Measurements from ENCODE around the gene LCN9.

Gene LCN9

GRCh38 chr9:135649508-135649907 lies 13.6 kb upstream of the LCN9 start:
- no peak for DNase-seq (ENCODE audit: extremely low read depth, insufficient read length)
- Histone ChIP-seq H3K27me3 (replicated peaks; ENCODE audit: control insufficient read depth, insufficient read depth, low read length) (no peaks in the 10 kb centered on the region), H3K36me3 (ENCODE audit: control insufficient read depth, insufficient read depth, low read length) (no peaks in the 10 kb centered on the region), H3K4me3 (replicated peaks; ENCODE audit: low read depth, low read length) (no peak overlapping the region)
- TF ChIP-seq CTCF (IDR thresholded peaks at IDR 0.05; ENCODE audit: insufficient read depth, low read length, poor library complexity, severe bottlenecking): no peak

- DNase-seq (ENCODE audit: extremely low read depth, insufficient read length): no peak
- no peak for TF ChIP-seq CTCF (IDR thresholded peaks at IDR 0.05; ENCODE audit: insufficient read depth, low read length, poor library complexity, severe bottlenecking)
- Histone ChIP-seq H3K4me3 (replicated peaks; ENCODE audit: low read depth, low read length) (no peak overlapping the region), H3K36me3 (ENCODE audit: control insufficient read depth, insufficient read depth, low read length) (no peaks in the 10 kb centered on the region), H3K27me3 (replicated peaks; ENCODE audit: control insufficient read depth, insufficient read depth, low read length) (no peaks in the 10 kb centered on the region)
These were observed 12.7 kb upstream of the LCN9 start for GRCh38 chr9:135650408-135650807.

- Histone ChIP-seq H3K27me3 (replicated peaks; ENCODE audit: control insufficient read depth, insufficient read depth, low read length) (no peaks in the 10 kb centered on the region), H3K4me3 (replicated peaks; ENCODE audit: low read depth, low read length) (no peak overlapping the region), H3K36me3 (ENCODE audit: control insufficient read depth, insufficient read depth, low read length) (no peaks in the 10 kb centered on the region)
- no peak for TF ChIP-seq CTCF (IDR thresholded peaks at IDR 0.05; ENCODE audit: insufficient read depth, low read length, poor library complexity, severe bottlenecking)
- no peak for DNase-seq (ENCODE audit: extremely low read depth, insufficient read length)
These were observed 7.8 kb upstream of the LCN9 start for GRCh38 chr9:135655317-135655716.

GRCh38 chr9:135657416-135657815 lies 5.7 kb upstream of the LCN9 start:
- no peak overlapping the region for H3K4me3 ChIP-seq (replicated peaks; ENCODE audit: low read depth, low read length)
- H3K27me3 ChIP-seq (replicated peaks; ENCODE audit: control insufficient read depth, insufficient read depth, low read length): no peaks in the 10 kb centered on the region
- TF ChIP-seq CTCF (IDR thresholded peaks at IDR 0.05; ENCODE audit: insufficient read depth, low read length, poor library complexity, severe bottlenecking): no peak
- no peaks in the 10 kb centered on the region for H3K36me3 ChIP-seq (ENCODE audit: control insufficient read depth, insufficient read depth, low read length)
- DNase-seq (ENCODE audit: extremely low read depth, insufficient read length): no peak

- Histone ChIP-seq H3K4me3 (replicated peaks; ENCODE audit: low read depth, low read length) (no peak overlapping the region), H3K27me3 (replicated peaks; ENCODE audit: control insufficient read depth, insufficient read depth, low read length) (no peaks in the 10 kb centered on the region), H3K36me3 (ENCODE audit: control insufficient read depth, insufficient read depth, low read length) (no peaks in the 10 kb centered on the region)
- no peak for TF ChIP-seq CTCF (IDR thresholded peaks at IDR 0.05; ENCODE audit: insufficient read depth, low read length, poor library complexity, severe bottlenecking)
- no peak for DNase-seq (ENCODE audit: extremely low read depth, insufficient read length)
These were observed 3.9 kb upstream of the LCN9 start for GRCh38 chr9:135659252-135659651.

GRCh38 chr9:135660407-135660806 lies 2.7 kb upstream of the LCN9 start:
- Histone ChIP-seq H3K36me3 (ENCODE audit: control insufficient read depth, insufficient read depth, low read length) (no peaks in the 10 kb centered on the region), H3K27me3 (replicated peaks; ENCODE audit: control insufficient read depth, insufficient read depth, low read length) (no peaks in the 10 kb centered on the region), H3K4me3 (replicated peaks; ENCODE audit: low read depth, low read length) (no peak overlapping the region)
- DNase-seq (ENCODE audit: extremely low read depth, insufficient read length): no peak
- no peak for TF ChIP-seq CTCF (IDR thresholded peaks at IDR 0.05; ENCODE audit: insufficient read depth, low read length, poor library complexity, severe bottlenecking)

Data from GM06990 (cell line).